ENCODE results near the gene PSME1.

Gene PSME1

GRCh38 chr14:24176599-24176998, 40.6 kb downstream of the PSME1 start:
- DNase-seq (ENCODE audit: low read depth), result no peak

- no peak for DNase-seq (ENCODE audit: low read depth)
Measured at GRCh38 chr14:24177041-24177825, 41.2 kb downstream of the PSME1 start.

- no peak for DNase-seq (ENCODE audit: low read depth)
Measured at GRCh38 chr14:24177891-24178290, 41.9 kb downstream of the PSME1 start.

GRCh38 chr14:24178399-24179178, 42.6 kb downstream of the PSME1 start:
- DNase-seq (ENCODE audit: low read depth), result no peak

- DNase-seq (ENCODE audit: low read depth), result no peak
Measured at GRCh38 chr14:24179294-24179960, 43.4 kb downstream of the PSME1 start.

GRCh38 chr14:24179961-24180796, 44.2 kb downstream of the PSME1 start:
- no peak for DNase-seq (ENCODE audit: low read depth)

GRCh38 chr14:24181371-24182077, 45.5 kb downstream of the PSME1 start:
- DNase-seq (ENCODE audit: low read depth), result no peak

GRCh38 chr14:24182110-24182882, 46.3 kb downstream of the PSME1 start:
- DNase-seq (ENCODE audit: low read depth), result no peak

GRCh38 chr14:24183014-24183481, 47.1 kb downstream of the PSME1 start:
- DNase-seq (ENCODE audit: low read depth), result no peak

- no peak for DNase-seq (ENCODE audit: low read depth)
Measured at GRCh38 chr14:24184104-24184970, 48.3 kb downstream of the PSME1 start.

- no peak for DNase-seq (ENCODE audit: low read depth)
Measured at GRCh38 chr14:24185026-24185425, 49.0 kb downstream of the PSME1 start.

- no peak for DNase-seq (ENCODE audit: low read depth)
Measured at GRCh38 chr14:24185741-24186140, 49.7 kb downstream of the PSME1 start.

GRCh38 chr14:24186831-24187538, 51.0 kb downstream of the PSME1 start:
- DNase-seq (ENCODE audit: low read depth), result no peak

GRCh38 chr14:24187539-24187915, 51.5 kb downstream of the PSME1 start:
- no peak for DNase-seq (ENCODE audit: low read depth)
